NCI-H187 treated with DMSO at 0.1 percent for 48 hours (cell line): ENCODE measurements around the gene LGSN.
"Not testable (repeated sequence)": the region's sequence is repeated elsewhere in the genome, so short reads cannot be mapped to it uniquely, and the experiment has no call there.

Experiments
- DNase-seq: peaks from one replicate; lab custom pipeline; 2025; lab: John Stamatoyannopoulos, UW

LGSN gene

GRCh38 chr6:63305277-63305676 lies 14.5 kb downstream of the LGSN start:
- DNase-seq: no peak

DNA sequence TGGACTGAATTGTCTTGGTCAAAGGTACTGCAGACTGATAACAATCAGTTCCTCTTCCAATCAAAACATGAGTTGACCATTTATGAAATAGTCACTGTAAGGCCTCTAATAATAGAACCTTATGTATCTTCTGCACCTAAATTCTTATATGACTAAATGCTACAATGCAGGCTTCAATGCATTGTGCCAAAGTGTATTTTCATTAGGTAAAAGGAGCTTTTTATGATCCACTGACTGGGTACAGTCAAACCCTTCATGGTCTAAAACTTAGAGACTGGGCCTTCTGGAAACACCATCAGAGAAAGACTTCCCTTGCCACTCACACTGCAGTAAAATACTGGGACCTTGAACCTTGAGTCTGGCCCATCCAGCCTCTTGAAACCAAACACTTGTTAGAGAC lies 16.3 kb downstream of the LGSN start:
- no peak for DNase-seq

DNA sequence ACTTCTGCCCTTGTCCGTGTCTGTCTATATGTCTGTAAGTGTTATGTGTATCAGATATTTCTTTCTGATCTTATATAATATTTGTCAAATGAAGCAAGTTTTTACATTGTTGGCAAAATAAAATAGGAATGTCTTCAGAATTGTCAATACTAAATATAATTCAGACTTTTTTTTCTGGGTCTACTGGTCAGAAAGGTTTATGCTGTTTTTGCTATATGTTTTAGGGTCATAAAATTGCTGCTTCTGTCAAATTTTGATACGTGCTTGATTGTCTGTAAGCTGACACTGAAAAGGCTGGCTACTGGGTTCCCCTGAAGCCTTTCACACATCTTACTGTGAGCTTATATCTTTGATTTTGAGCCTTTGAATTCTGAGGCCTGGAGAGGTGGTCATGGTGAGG lies 20.1 kb downstream of the LGSN start:
- no peak for DNase-seq

- no peak for DNase-seq
Observed at GRCh38 chr6:63295553-63296194, 24.1 kb downstream of the LGSN start.

GRCh38 chr6:63290492-63291058 lies 29.2 kb downstream of the LGSN start:
- no peak for DNase-seq

DNA sequence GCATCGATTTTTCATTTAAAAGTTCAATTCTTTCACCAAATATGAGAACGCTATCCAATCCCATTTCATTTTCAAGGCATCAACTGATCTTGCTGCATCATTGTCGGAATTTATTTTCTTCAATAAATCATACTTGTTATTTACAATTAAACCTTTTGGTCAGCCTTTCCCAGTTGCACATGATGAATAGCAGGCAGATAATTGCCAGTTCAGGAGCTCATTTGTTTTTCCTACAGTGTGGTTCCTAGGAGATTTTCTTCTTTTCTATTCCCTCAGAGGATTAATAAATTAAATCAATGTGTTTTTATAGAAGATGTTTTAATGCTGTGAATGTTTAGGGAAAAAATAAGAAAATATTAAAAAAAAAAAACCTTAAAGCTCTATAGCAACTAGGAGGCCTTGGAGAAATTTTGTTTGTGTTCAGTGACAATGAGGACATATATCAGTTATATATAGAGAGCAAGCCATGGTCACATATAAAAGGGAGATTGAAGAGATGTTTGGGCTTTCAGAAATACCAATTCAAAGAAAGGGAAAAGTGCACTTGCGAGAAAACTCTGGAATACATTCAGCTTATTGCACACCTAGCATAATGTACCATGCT lies 30.4 kb downstream of the LGSN start:
- no peak for DNase-seq

DNA sequence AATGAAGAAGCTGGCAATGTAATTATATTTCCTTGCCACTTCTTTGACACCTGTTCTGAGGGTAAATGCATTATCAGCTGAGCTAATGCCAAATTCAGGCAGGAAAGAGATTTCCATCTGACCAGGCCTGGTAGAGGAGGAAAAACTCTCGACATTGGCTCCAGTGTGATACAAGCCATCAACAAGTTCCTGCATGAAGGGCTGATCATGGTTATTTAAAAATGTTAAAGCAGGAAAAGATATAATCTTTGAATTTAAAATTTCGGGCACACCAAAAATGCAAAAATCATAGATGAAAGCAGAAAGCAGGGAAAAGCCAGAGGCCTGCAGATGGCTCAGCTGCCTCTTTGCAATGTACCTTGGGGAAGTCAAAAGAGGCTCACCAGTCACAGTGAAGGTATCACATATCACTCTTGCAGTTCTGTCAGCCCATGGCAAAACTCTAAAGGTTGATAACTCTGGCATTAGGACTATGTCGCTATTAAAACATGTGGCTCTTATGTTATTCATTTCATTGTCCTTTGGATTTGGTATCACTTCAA lies 39.1 kb downstream of the LGSN start:
- DNase-seq: no peak

- DNase-seq: no peak
Observed at GRCh38 chr6:63278916-63279315, 40.9 kb downstream of the LGSN start.

GRCh38 chr6:63275953-63276352 lies 43.8 kb downstream of the LGSN start:
- DNase-seq: no peak

GRCh38 chr6:63274795-63275430 lies 44.9 kb downstream of the LGSN start:
- DNase-seq: not testable (repeated sequence)

DNA sequence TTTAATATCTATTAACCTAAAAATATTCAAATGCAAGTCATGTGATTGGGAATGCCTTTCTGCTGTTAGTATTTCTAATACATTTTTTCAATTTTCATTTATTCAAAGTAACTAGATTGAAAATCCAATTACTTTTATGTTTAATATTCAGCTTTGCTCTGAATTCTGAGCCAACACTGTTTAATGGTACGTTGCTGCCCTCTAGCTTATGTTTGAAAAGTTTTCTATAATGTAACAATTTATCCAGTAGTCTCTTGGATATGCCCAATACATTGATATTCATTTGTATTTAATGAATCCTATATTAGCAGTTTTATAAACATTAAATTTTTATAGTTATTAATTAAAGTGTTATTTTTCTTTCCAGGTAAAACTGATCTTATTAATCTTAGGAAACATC lies 47.4 kb downstream of the LGSN start:
- DNase-seq: no peak

DNA sequence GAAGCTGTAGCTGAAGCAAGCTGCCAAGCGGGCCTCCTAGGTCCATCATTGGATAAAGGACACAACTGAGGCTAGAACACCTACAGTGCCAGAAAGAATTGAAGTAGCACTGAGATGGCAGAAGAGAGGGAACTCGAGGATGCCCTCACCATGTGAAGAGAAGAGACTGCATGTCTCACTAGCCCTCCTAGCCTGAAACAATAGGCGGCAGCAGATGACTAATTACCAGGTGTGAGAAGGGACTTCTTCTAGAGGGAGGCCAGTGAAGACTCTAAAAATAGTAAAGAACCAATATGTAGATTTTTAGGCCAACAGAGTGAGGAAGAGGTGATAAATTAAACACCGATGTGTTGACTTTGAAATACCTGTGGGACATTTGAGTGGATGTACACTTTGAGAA lies 50.3 kb downstream of the LGSN start:
- DNase-seq: no peak

- no peak for DNase-seq
Observed at GRCh38 chr6:63268574-63268973, 51.2 kb downstream of the LGSN start.

DNA sequence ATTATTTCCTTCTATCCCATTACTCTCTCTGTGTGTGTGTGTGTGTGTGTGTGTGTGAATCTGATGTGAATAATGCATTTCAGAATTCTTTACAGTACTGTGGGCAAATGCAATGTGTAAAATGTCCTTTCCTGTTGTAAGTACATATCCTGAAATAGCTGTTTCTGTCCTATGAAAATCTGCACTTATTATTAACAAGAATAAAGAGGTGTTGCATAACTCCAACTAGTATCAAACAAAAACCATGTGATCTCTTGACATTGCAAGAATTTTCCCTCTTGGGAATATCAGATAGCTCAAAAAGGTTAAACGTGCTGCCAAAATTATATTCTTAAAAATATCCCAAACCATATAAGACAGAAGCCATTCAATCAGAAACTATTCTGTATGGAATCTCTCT lies 52.0 kb downstream of the LGSN start:
- DNase-seq: no peak

- DNase-seq: no peak
Observed at GRCh38 chr6:63267046-63267445, 52.7 kb downstream of the LGSN start.

DNA sequence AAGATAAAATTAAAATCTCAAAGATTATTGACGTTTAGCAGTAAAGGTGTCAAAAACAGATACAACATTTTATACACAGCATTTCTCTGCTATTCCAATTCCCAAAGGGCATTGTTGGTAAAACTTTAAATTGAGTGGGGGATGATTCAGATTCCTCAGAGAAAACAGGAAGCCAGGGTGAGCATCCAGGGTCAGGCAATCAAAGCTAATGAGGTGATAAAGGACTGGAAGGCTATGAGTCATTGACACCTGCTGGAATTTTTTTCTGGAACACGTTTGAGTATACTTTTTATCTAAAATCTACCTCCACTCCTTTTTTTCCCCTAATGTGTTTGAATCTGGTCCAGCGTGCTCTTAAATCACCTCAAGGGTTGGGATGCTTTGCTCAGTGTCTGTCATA lies 56.3 kb downstream of the LGSN start:
- no peak for DNase-seq

GRCh38 chr6:63261820-63262219 lies 58.0 kb downstream of the LGSN start:
- DNase-seq: no peak

GRCh38 chr6:63259153-63259552 lies 60.6 kb downstream of the LGSN start:
- DNase-seq: no peak

- DNase-seq: no peak
Observed at GRCh38 chr6:63249875-63250482, 69.8 kb downstream of the LGSN start.

DNA sequence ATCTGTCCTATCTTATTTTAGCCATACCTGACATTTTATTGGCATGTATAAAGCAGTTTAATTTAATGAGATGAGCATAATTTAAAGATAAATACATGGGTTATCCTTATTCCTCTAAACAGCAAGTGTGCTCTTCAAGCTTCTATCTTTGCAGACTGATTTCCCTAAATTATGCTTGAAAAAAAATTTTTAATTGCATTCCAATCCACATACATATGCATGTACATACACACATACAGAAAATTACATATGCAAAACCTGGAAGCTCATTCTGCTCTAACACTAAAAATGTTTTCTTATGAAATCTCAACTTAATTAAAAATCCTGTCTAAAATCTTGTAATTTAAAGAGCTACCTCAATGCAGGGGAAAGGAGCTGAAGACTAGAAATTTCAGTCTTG lies 73.2 kb downstream of the LGSN start:
- DNase-seq: no peak

- DNase-seq: no peak
Observed at GRCh38 chr6:63245909-63246308, 73.9 kb downstream of the LGSN start.

GRCh38 chr6:63245420-63245819 lies 74.4 kb downstream of the LGSN start:
- DNase-seq: no peak

GRCh38 chr6:63236398-63236817 lies 83.4 kb downstream of the LGSN start:
- no peak for DNase-seq
